ENCODE data around the gene PXYLP1. TPM values are rescaled to one million over a fixed set of nuclear protein-coding genes. Genes with fewer than 3 reads are reported as not detected.

The PXYLP1 gene
- total RNA-seq, 1 donor from 2014 or later: 6.1 TPM

- H3K4me2 ChIP-seq (ENCODE audit: low read length): no peak overlapping the region
Measured at GRCh38 chr3:141246224-141246957, 14.8 kb downstream of the PXYLP1 start.

DNA sequence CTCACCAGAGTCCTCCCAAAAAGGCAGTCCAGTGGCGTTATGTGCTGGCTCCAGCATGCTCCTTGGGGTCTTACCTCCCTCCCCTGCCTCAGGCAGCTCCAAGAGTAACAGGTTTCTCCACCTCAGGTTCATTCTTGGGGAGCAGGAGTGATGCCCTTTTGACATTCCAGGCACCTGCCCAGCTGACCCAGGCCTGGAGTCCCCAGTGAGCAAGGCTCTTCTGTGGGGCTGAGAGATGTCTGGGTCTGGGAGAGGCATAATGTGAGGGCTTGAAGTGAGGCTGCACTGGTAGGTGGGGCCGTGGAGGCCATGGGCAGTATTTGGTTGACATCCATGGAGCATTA is 15.3 kb downstream of the PXYLP1 start:
- Histone ChIP-seq H4K20me1 (ENCODE audit: insufficient read depth, low read length) (peaks cover 4% of the 10 kb centered on the region), H2AFZ (ENCODE audit: low read depth, low read length) (no peak overlapping the region), H3K9me3 (ENCODE audit: insufficient read depth, low read depth, low read length) (no peaks in the 10 kb centered on the region), H3K4me1 (ENCODE audit: insufficient read depth, low read length) (peaks cover 13% of the 10 kb centered on the region), H3K4me3 (ENCODE audit: insufficient read depth, low read depth, low read length) (no peak overlapping the region), H3K36me3 (ENCODE audit: insufficient read depth, low read length) (no peaks in the 10 kb centered on the region), H3K27me3 (ENCODE audit: insufficient read depth, low read length) (no peaks in the 10 kb centered on the region), H3K27ac (ENCODE audit: low read depth, low read length) (no peak overlapping the region), H3K79me2 (ENCODE audit: insufficient read depth, low read length) (no peaks in the 10 kb centered on the region), H3K4me2 (ENCODE audit: low read length) (no peak overlapping the region), H3K9ac (ENCODE audit: low read length) (no peak overlapping the region)
- DNase-seq (ENCODE audit: low read depth): no peak
- no peak overlapping the region for H3K27ac Mint-ChIP-seq (ENCODE audit: unreplicated experiment)
- FAIRE-seq: no peak
- no peaks in the 10 kb centered on the region for H3K36me3 Mint-ChIP-seq (ENCODE audit: low read depth, unreplicated experiment)
- H3K4me1 Mint-ChIP-seq (ENCODE audit: low read depth, unreplicated experiment): peaks cover 21% of the 10 kb centered on the region
- no peak overlapping the region for H3K4me3 Mint-ChIP-seq (ENCODE audit: unreplicated experiment)
- TF ChIP-seq EZH2 (IDR thresholded peaks at IDR 0.05; ENCODE audit: insufficient read depth, low read length) (no peak), CTCF (IDR thresholded peaks at IDR 0.05; ENCODE audit: insufficient read depth, low read depth, low read length) (no peak)
- H3K9me3 Mint-ChIP-seq (ENCODE audit: unreplicated experiment): no peaks in the 10 kb centered on the region
- peaks cover 5% of the 10 kb centered on the region for H3K27me3 Mint-ChIP-seq (ENCODE audit: low read depth, unreplicated experiment)

More at GRCh38 chr3:141246224-141246957, 14.8 kb downstream of the PXYLP1 start:
- Mint-ChIP-seq H3K9me3 (ENCODE audit: unreplicated experiment) (no peaks in the 10 kb centered on the region), H3K36me3 (ENCODE audit: low read depth, unreplicated experiment) (no peaks in the 10 kb centered on the region), H3K27me3 (ENCODE audit: low read depth, unreplicated experiment) (peaks cover 5% of the 10 kb centered on the region), H3K4me3 (ENCODE audit: unreplicated experiment) (no peak overlapping the region), H3K27ac (ENCODE audit: unreplicated experiment) (no peak overlapping the region), H3K4me1 (ENCODE audit: low read depth, unreplicated experiment) (peaks cover 23% of the 10 kb centered on the region)
- no peaks in the 10 kb centered on the region for H3K36me3 ChIP-seq (ENCODE audit: insufficient read depth, low read length)
- no peak overlapping the region for H3K4me3 ChIP-seq (ENCODE audit: insufficient read depth, low read depth, low read length)
- FAIRE-seq (no peak), DNase-seq (ENCODE audit: low read depth) (no peak)
- H3K79me2 ChIP-seq (ENCODE audit: insufficient read depth, low read length): no peaks in the 10 kb centered on the region
- H3K27me3 ChIP-seq (ENCODE audit: insufficient read depth, low read length): no peaks in the 10 kb centered on the region
- no peak for TF ChIP-seq CTCF (IDR thresholded peaks at IDR 0.05; ENCODE audit: insufficient read depth, low read depth, low read length)
- TF ChIP-seq EZH2 (IDR thresholded peaks at IDR 0.05; ENCODE audit: insufficient read depth, low read length): no peak
- no peak overlapping the region for H2AFZ ChIP-seq (ENCODE audit: low read depth, low read length)
- no peak overlapping the region for H3K9ac ChIP-seq (ENCODE audit: low read length)
- peaks cover 4% of the 10 kb centered on the region for H4K20me1 ChIP-seq (ENCODE audit: insufficient read depth, low read length)
- peaks cover 18% of the 10 kb centered on the region for H3K4me1 ChIP-seq (ENCODE audit: insufficient read depth, low read length)
- no peak overlapping the region for H3K27ac ChIP-seq (ENCODE audit: low read depth, low read length)
- H3K9me3 ChIP-seq (ENCODE audit: insufficient read depth, low read depth, low read length): no peaks in the 10 kb centered on the region

- Histone ChIP-seq H3K27ac (ENCODE audit: low read depth, low read length) (no peak overlapping the region), H3K4me1 (ENCODE audit: insufficient read depth, low read length) (peaks cover 5% of the 10 kb centered on the region), H3K4me3 (ENCODE audit: insufficient read depth, low read depth, low read length) (no peak overlapping the region), H3K4me2 (ENCODE audit: low read length) (no peak overlapping the region), H2AFZ (ENCODE audit: low read depth, low read length) (no peak overlapping the region), H3K9me3 (ENCODE audit: insufficient read depth, low read depth, low read length) (no peaks in the 10 kb centered on the region), H4K20me1 (ENCODE audit: insufficient read depth, low read length) (peaks cover 4% of the 10 kb centered on the region), H3K27me3 (ENCODE audit: insufficient read depth, low read length) (no peaks in the 10 kb centered on the region), H3K9ac (ENCODE audit: low read length) (no peak overlapping the region), H3K79me2 (ENCODE audit: insufficient read depth, low read length) (no peaks in the 10 kb centered on the region), H3K36me3 (ENCODE audit: insufficient read depth, low read length) (no peaks in the 10 kb centered on the region)
- Mint-ChIP-seq H3K4me1 (ENCODE audit: low read depth, unreplicated experiment) (peaks cover 16% of the 10 kb centered on the region), H3K9me3 (ENCODE audit: unreplicated experiment) (no peaks in the 10 kb centered on the region), H3K36me3 (ENCODE audit: low read depth, unreplicated experiment) (no peaks in the 10 kb centered on the region), H3K4me3 (ENCODE audit: unreplicated experiment) (no peak overlapping the region), H3K27ac (ENCODE audit: unreplicated experiment) (no peak overlapping the region), H3K27me3 (ENCODE audit: low read depth, unreplicated experiment) (peaks cover 5% of the 10 kb centered on the region)
- FAIRE-seq: no peak
- no peak for TF ChIP-seq EZH2 (IDR thresholded peaks at IDR 0.05; ENCODE audit: insufficient read depth, low read length)
- no peak for TF ChIP-seq CTCF (IDR thresholded peaks at IDR 0.05; ENCODE audit: insufficient read depth, low read depth, low read length)
- no peak for DNase-seq (ENCODE audit: low read depth)
Measured at GRCh38 chr3:141248064-141248463, 16.4 kb downstream of the PXYLP1 start.

All from astrocyte (in vitro differentiated cells and primary cell).